HEK293 (cell line): ENCODE measurements around the gene SOX11.

Experiments
- CTCF ChIA-PET: fragments of 350-600 bp; formaldehyde crosslinking; extraction: SDS; loops from one replicate; lab custom pipeline; 2021; ENCODE audit warnings: antibody characterized with exemption; lab: Yijun Ruan, JAX
- POLR2A ChIA-PET: fragments of 300-600 bp; formaldehyde crosslinking; extraction: SDS; loops from one replicate; lab custom pipeline; 2020; ENCODE audit warnings: antibody characterized with exemption, inconsistent platforms; lab: Yijun Ruan, JAX
- H3K27ac ChIP-seq: fragments of 200-500 bp; sonication (Bioruptor generic); 2 replicates; pipeline ENCODE4 v1.5.1; 2014; ENCODE audit warnings: low read depth, low read length, control low read depth, inconsistent platforms; ENCODE audit errors: extremely low read depth
- H3K36me3 ChIP-seq, 2 experiments: fragments of 200-500 bp in 1 of 2; sonication (Bioruptor generic) in 1 of 2; 1 replicate in 1 of 2; 2 replicates in 1 of 2; pipeline ENCODE4 v1.5.1; 2014 to 2017; ENCODE audit warnings: inconsistent platforms in 2 of 2, low read length in 2 of 2; ENCODE audit not compliant: control insufficient read depth in 2 of 2, insufficient read depth in 1 of 2
- H3K4me1 ChIP-seq: fragments of 200-500 bp; sonication (Bioruptor generic); 2 replicates; pipeline ENCODE4 v1.5.1; 2014; ENCODE audit warnings: mild to moderate bottlenecking, low read length, inconsistent platforms; ENCODE audit not compliant: control insufficient read depth, insufficient read depth
- H3K4me3 ChIP-seq: 2 replicates; pipeline ENCODE4 v1.5.1; 2011; ENCODE audit warnings: low read depth, mild to moderate bottlenecking, control low read depth, low read length, moderate library complexity
- H3K9me3 ChIP-seq: fragments of 200-500 bp; sonication (Bioruptor generic); 2 replicates; pipeline ENCODE4 v1.5.1; 2014; ENCODE audit warnings: low read depth, low read length, inconsistent platforms; ENCODE audit not compliant: control insufficient read depth, insufficient read depth
- ATF2 ChIP-seq: fragments of 450-650 bp; formaldehyde crosslinking; IDR thresholded peaks from 2 replicates; pipeline ENCODE4 v1.5.1; 2016; ENCODE audit warnings: missing biosample characterization, missing genetic modification characterization, low read depth
- BCL11B ChIP-seq: fragments of 450-650 bp; formaldehyde crosslinking; IDR thresholded peaks from 2 replicates; pipeline ENCODE4 v1.5.1; 2016; ENCODE audit warnings: low read depth, missing biosample characterization, missing genetic modification characterization
- GLIS1 ChIP-seq: fragments of 450-650 bp; formaldehyde crosslinking; IDR thresholded peaks from 2 replicates; pipeline ENCODE4 v1.5.1; 2016; ENCODE audit warnings: missing biosample characterization, missing genetic modification characterization
- PBX3 ChIP-seq: sonication (generic); formaldehyde crosslinking; IDR thresholded peaks from 2 replicates; pipeline ENCODE4 v1.8.1; 2022; ENCODE audit warnings: mild to moderate bottlenecking, moderate library complexity, missing genetic modification reagents
- SCRT1 ChIP-seq: fragments of 450-650 bp; formaldehyde crosslinking; IDR thresholded peaks from 2 replicates; pipeline ENCODE4 v1.5.1; 2016; ENCODE audit warnings: missing biosample characterization, missing genetic modification characterization, borderline replicate concordance
- SP2 ChIP-seq: fragments of 450-650 bp; formaldehyde crosslinking; IDR thresholded peaks from 2 replicates; pipeline ENCODE4 v1.5.1; 2016; ENCODE audit warnings: missing biosample characterization, missing genetic modification characterization
- SP7 ChIP-seq: fragments of 450-650 bp; formaldehyde crosslinking; IDR thresholded peaks from 2 replicates; pipeline ENCODE4 v1.5.1; 2016; ENCODE audit warnings: missing biosample characterization, missing genetic modification characterization
- YY2 ChIP-seq: fragments of 450-650 bp; formaldehyde crosslinking; IDR thresholded peaks from 2 replicates; pipeline ENCODE4 v1.5.1; 2016; ENCODE audit warnings: missing biosample characterization, missing genetic modification characterization
- ZNF274 ChIP-seq, 2 experiments: fragments of 200-500 bp in 1 of 2; fragments of 450-650 bp in 1 of 2; sonication (Bioruptor generic) in 1 of 2; formaldehyde crosslinking in 1 of 2; IDR thresholded peaks; 2 replicates each; pipeline versions ENCODE4 v1.5.1 to v1.6.1; 2014 to 2016; ENCODE audit warnings: borderline replicate concordance in 1 of 2, inconsistent platforms in 1 of 2, low read length in 1 of 2, missing biosample characterization in 1 of 2, missing genetic modification characterization in 1 of 2
- ZNF341 ChIP-seq: fragments of 450-650 bp; formaldehyde crosslinking; IDR thresholded peaks from 2 replicates; pipeline ENCODE4; 2016; ENCODE audit warnings: low read depth, missing biosample characterization, missing genetic modification characterization
- ZNF354C ChIP-seq: fragments of 450-650 bp; formaldehyde crosslinking; IDR thresholded peaks from 2 replicates; pipeline ENCODE4 v1.5.1; 2016; ENCODE audit warnings: missing biosample characterization, missing genetic modification characterization, low read depth, borderline replicate concordance
- ZNF37A ChIP-seq: fragments of 450-650 bp; IDR thresholded peaks from 2 replicates; pipeline ENCODE4 v1.5.1; 2018; ENCODE audit warnings: missing biosample characterization, missing genetic modification characterization
- ZNF404 ChIP-seq: fragments of 450-650 bp; formaldehyde crosslinking; IDR thresholded peaks from 2 replicates; pipeline ENCODE4 v1.5.1; 2017; ENCODE audit warnings: missing biosample characterization, missing genetic modification characterization
- ZNF423 ChIP-seq: fragments of 450-650 bp; formaldehyde crosslinking; IDR thresholded peaks from 2 replicates; pipeline ENCODE4 v1.5.1; 2016; ENCODE audit warnings: missing biosample characterization, missing genetic modification characterization
- ZNF530 ChIP-seq: fragments of 450-650 bp; formaldehyde crosslinking; IDR thresholded peaks from 2 replicates; pipeline ENCODE4 v1.5.1; 2016; ENCODE audit warnings: low read depth, missing biosample characterization, missing genetic modification characterization
- ZNF624 ChIP-seq: fragments of 450-650 bp; formaldehyde crosslinking; IDR thresholded peaks from 2 replicates; pipeline ENCODE4 v1.5.1; 2017; ENCODE audit warnings: missing biosample characterization, missing genetic modification characterization
- ZNF658 ChIP-seq: fragments of 450-650 bp; formaldehyde crosslinking; IDR thresholded peaks from 2 replicates; pipeline ENCODE4; 2016; ENCODE audit warnings: missing biosample characterization, missing genetic modification characterization
- ZNF707 ChIP-seq: fragments of 450-650 bp; formaldehyde crosslinking; IDR thresholded peaks from 2 replicates; pipeline ENCODE4 v1.5.1; 2016; ENCODE audit warnings: missing biosample characterization, missing genetic modification characterization
- ZNF843 ChIP-seq: fragments of 450-650 bp; formaldehyde crosslinking; IDR thresholded peaks from 2 replicates; pipeline ENCODE4 v1.5.1; 2016; ENCODE audit warnings: missing biosample characterization, missing genetic modification characterization
- TF ChIP-seq, protein P1 (sequence below): fragments of 450-650 bp; formaldehyde crosslinking; IDR thresholded peaks from 2 replicates; pipeline ENCODE4 v1.5.1; 2016; ENCODE audit warnings: missing biosample characterization, missing genetic modification characterization, borderline replicate concordance
- TF ChIP-seq, protein P2 (sequence below): fragments of 450-650 bp; formaldehyde crosslinking; IDR thresholded peaks from 2 replicates; pipeline ENCODE4 v1.5.1; 2017; ENCODE audit warnings: missing biosample characterization, missing genetic modification characterization
- TF ChIP-seq, protein P3 (sequence below): fragments of 450-650 bp; formaldehyde crosslinking; IDR thresholded peaks from 2 replicates; pipeline ENCODE4 v1.5.1; 2016; ENCODE audit warnings: missing biosample characterization, missing genetic modification characterization

SOX11 gene

GRCh38 chr2:5698134-5698533 lies 6.0 kb downstream of the SOX11 start:
- no peak overlapping the region for H3K4me3 ChIP-seq
- H3K4me1 ChIP-seq, result no peaks in the 10 kb centered on the region
- no peak overlapping the region for H3K27ac ChIP-seq
- no peaks in the 10 kb centered on the region for H3K9me3 ChIP-seq
- peaks cover 4 to 7% of the 10 kb centered on the region in 2 experiments; a peak in 2 of 3 replicates for H3K36me3 ChIP-seq
- TF ChIP-seq BCL11B (no peak), ZNF404 (no peak), ZNF843 (tag by site-specific recombination) (no peak), ZNF530 (tag by site-specific recombination) (no peak), ZNF37A (no peak), GLIS1 (tag by site-specific recombination) (no peak)
- TF ChIP-seq, protein P1, sequence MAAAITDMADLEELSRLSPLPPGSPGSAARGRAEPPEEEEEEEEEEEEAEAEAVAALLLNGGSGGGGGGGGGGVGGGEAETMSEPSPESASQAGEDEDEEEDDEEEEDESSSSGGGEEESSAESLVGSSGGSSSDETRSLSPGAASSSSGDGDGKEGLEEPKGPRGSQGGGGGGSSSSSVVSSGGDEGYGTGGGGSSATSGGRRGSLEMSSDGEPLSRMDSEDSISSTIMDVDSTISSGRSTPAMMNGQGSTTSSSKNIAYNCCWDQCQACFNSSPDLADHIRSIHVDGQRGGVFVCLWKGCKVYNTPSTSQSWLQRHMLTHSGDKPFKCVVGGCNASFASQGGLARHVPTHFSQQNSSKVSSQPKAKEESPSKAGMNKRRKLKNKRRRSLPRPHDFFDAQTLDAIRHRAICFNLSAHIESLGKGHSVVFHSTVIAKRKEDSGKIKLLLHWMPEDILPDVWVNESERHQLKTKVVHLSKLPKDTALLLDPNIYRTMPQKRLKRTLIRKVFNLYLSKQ, result no peak
- TF ChIP-seq, protein P2, sequence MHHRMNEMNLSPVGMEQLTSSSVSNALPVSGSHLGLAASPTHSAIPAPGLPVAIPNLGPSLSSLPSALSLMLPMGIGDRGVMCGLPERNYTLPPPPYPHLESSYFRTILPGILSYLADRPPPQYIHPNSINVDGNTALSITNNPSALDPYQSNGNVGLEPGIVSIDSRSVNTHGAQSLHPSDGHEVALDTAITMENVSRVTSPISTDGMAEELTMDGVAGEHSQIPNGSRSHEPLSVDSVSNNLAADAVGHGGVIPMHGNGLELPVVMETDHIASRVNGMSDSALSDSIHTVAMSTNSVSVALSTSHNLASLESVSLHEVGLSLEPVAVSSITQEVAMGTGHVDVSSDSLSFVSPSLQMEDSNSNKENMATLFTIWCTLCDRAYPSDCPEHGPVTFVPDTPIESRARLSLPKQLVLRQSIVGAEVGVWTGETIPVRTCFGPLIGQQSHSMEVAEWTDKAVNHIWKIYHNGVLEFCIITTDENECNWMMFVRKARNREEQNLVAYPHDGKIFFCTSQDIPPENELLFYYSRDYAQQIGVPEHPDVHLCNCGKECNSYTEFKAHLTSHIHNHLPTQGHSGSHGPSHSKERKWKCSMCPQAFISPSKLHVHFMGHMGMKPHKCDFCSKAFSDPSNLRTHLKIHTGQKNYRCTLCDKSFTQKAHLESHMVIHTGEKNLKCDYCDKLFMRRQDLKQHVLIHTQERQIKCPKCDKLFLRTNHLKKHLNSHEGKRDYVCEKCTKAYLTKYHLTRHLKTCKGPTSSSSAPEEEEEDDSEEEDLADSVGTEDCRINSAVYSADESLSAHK (tag by site-specific recombination), result no peak
- POLR2A ChIA-PET, result interaction anchor here (0.6 kb wide), 1 partner anchor 78 kb away, joined by 3 read pairs; no protein-coding TSS in a partner anchor
- CTCF ChIA-PET, result no interaction called here

DNA sequence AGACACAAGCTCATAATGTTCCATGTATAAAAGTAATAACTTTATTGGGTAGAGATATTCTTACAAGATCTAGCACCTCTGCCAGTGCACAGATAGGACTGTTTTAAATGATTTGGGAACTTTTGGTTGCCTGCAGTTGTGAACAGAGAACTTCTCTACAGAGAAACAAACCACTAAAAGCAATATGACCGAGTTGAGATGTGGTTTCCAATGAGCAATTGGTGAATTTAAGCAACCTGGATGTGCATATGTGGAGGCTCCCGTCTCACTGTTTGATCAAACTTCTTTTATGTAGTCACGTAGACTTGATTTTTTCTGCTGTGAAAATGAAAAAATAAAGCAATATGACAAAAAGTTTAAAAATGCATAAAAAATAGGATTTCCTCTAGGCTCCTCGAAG lies 7.8 kb downstream of the SOX11 start:
- TF ChIP-seq ATF2 (tag by site-specific recombination) (no peak), ZNF354C (tag by site-specific recombination) (no peak), YY2 (tag by site-specific recombination) (no peak), ZNF530 (tag by site-specific recombination) (no peak), ZNF624 (tag by site-specific recombination) (no peak), ZNF341 (tag by site-specific recombination) (no peak), ZNF274 (IDR thresholded peaks at IDR 0.05; ENCODE audit: low read length) (no peak), ZNF274 (tag by site-specific recombination; IDR thresholded peaks at IDR 0.05; ENCODE audit: borderline replicate concordance) (no peak), ZNF707 (tag by site-specific recombination) (no peak), ZNF658 (tag by site-specific recombination) (no peak), ZNF423 (no peak), SCRT1 (tag by site-specific recombination) (no peak), SP2 (tag by site-specific recombination) (no peak), PBX3 (CRISPR knock-in tag) (no peak), SP7 (tag by site-specific recombination) (no peak)
- TF ChIP-seq, protein P3, sequence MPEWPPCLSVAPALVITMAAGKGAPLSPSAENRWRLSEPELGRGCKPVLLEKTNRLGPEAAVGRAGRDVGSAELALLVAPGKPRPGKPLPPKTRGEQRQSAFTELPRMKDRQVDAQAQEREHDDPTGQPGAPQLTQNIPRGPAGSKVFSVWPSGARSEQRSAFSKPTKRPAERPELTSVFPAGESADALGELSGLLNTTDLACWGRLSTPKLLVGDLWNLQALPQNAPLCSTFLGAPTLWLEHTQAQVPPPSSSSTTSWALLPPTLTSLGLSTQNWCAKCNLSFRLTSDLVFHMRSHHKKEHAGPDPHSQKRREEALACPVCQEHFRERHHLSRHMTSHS (tag by site-specific recombination), result no peak
- Histone ChIP-seq H3K27ac (no peak overlapping the region), H3K4me3 (no peak overlapping the region), H3K36me3 (peaks cover 4 to 7% of the 10 kb centered on the region in 2 experiments; a peak in 2 of 3 replicates), H3K4me1 (no peaks in the 10 kb centered on the region), H3K9me3 (no peaks in the 10 kb centered on the region)
- ChIA-PET CTCF (no interaction called here), POLR2A (no interaction called here)
